Sigmoid colon (tissue), 7 donors: ENCODE data around the gene ELAC1. TPM values are rescaled to one million over a fixed set of nuclear protein-coding genes. Genes with fewer than 3 reads are reported as not detected.
A peak's percentile ranks its signal among the peaks of the same experiment; 100 is the strongest.

Source experiments
- DNase-seq: peaks from one replicate; pipeline ENCODE4 v3.0.0-alpha.2; 2019
- H3K27ac ChIP-seq, 4 donors: fragments of 200-600 bp; sonication (generic); one replicate each; pipeline ENCODE4 v1.5.1; 2016 to 2019; ENCODE audit warnings: mild to moderate bottlenecking in 1 of 4
- H3K27me3 ChIP-seq, 3 donors: fragments of 200-600 bp; sonication (generic); one replicate each; pipeline ENCODE4 v1.5.1; 2019; ENCODE audit warnings: mild to moderate bottlenecking in 1 of 3
- H3K36me3 ChIP-seq, 4 donors: fragments of 200-600 bp; sonication (generic); one replicate each; pipeline ENCODE4 v1.5.1; 2016 to 2019
- H3K4me1 ChIP-seq, 4 donors: fragments of 200-600 bp; sonication (generic); one replicate each; pipeline ENCODE4 v1.5.1; 2017 to 2019
- H3K4me3 ChIP-seq, 4 donors: fragments of 200-600 bp; sonication (generic); one replicate each; pipeline ENCODE4 v1.5.1; 2017 to 2019; ENCODE audit warnings: mild to moderate bottlenecking in 2 of 4, moderate library complexity in 1 of 4
- H3K9me3 ChIP-seq, 4 donors: fragments of 200-600 bp in 3 of 4; sonication (generic) in 3 of 4; one replicate each; pipeline versions ENCODE4 v1.5.1 to v1.6.1; 2013 to 2019
- EP300 ChIP-seq, 4 donors: sonication (generic); formaldehyde crosslinking; IDR thresholded peaks; one replicate each; pipeline ENCODE4 v1.6.1; 2017; ENCODE audit warnings: antibody characterized with exemption in 4 of 4
- POLR2A ChIP-seq, 2 donors: fragments of 450-650 bp; IDR thresholded peaks; one replicate each; pipeline ENCODE4 v1.6.1; 2016; ENCODE audit warnings: antibody characterized with exemption in 2 of 2, mild to moderate bottlenecking in 2 of 2, moderate library complexity in 2 of 2
- POLR2AphosphoS5 ChIP-seq, 4 donors: sonication (generic); formaldehyde crosslinking; IDR thresholded peaks; one replicate each; pipeline ENCODE4 v1.6.1; 2017; ENCODE audit warnings: antibody characterized with exemption in 4 of 4
- WGBS, 2 donors: extraction: QIAGEN DNeasy Blood & Tissue Kit; methylation state at CpG; one replicate each; pipeline ENCODE4 v1.1.7; 2013; 5-methylcytosine and 5-hydroxymethylcytosine counted together
- intact Hi-C: fragments of 100-400 bp; cut with DNase I; formaldehyde crosslinking; loops from one replicate; pipeline ENCODE4 v1.15.1; 2023
- polyA plus RNA-seq, 3 donors: library from polyadenylated mRNA; stranded (reverse); fragments of 200-250 nt; gene quantifications; one replicate each; pipeline ENCODE4 v1.2.3, GENCODE V29; 2013
- total RNA-seq, 4 donors: library from RNA; depleted of rRNA; stranded (reverse); fragments of >200 nt; gene quantifications; one replicate each; pipeline ENCODE4 v1.1.0, GENCODE V29; 2016
- TF ChIP-seq, protein P1 (sequence below), 4 experiments: fragments of 450-650 bp in 3 of 4; fragments of 200-600 bp in 1 of 4; IDR thresholded peaks; one replicate each; pipeline ENCODE4 v1.5.1; 2016 to 2019; ENCODE audit warnings: antibody characterized with exemption in 4 of 4, mild to moderate bottlenecking in 3 of 4, moderate library complexity in 2 of 4
- donor health status: healthy with polysubstance abuse.
- donor health status: Bipolar disorder and iron deficiency.
- donor health status: healthy.

ELAC1 gene
- total and polyA plus RNA-seq, 7 donors, result 3.9 to 8.1 (median 5.4) TPM

DNA sequence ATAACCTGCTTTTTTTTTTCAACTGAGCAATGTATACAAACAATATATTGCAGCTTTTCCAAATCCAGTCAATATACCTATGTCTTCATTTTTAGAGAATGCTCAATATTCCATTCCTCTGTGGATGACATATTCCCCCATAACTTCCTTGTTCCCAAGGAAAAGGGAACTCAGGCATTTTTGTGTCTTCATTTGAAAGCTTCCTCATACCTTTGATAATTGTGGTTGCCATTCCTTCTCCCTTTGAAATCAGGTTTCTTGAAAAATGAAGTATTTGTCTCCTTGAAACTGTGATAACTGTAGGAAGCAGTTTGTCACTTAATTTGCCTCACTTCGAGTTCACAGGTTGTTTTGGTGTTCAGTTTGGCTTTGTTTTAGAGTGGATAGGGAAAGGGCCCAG, 13.5 kb downstream of the ELAC1 start:
- TF ChIP-seq POLR2AphosphoS5 (IDR thresholded peaks at IDR 0.05) (no peak), POLR2A (IDR thresholded peaks at IDR 0.05) (no peak)
- 50 to 78% methylated on average over 1 of the region's 1 CpG for whole genome bisulfite sequencing, 2 donors
- Histone ChIP-seq H3K9me3 (peaks cover 0 to 7% (median 0%) of the 10 kb centered on the region in 4 donors), H3K27me3 (no peaks in the 10 kb centered on the region), H3K27ac (no peak overlapping the region), H3K4me3 (no peak overlapping the region), H3K4me1 (peaks cover 0 to 18% (median 9%) of the 10 kb centered on the region in 4 donors), H3K36me3 (peaks cover 0 to 31% (median 7%) of the 10 kb centered on the region in 4 donors)
- no peak for DNase-seq
- intact Hi-C loops, result no loop called here

GRCh38 chr18:50982086-50982801, 14.4 kb downstream of the ELAC1 start:
- TF ChIP-seq EP300 (IDR thresholded peaks at IDR 0.05) (no peak), POLR2AphosphoS5 (IDR thresholded peaks at IDR 0.05) (no peak), POLR2A (IDR thresholded peaks at IDR 0.05) (no peak)
- TF ChIP-seq, protein P1, sequence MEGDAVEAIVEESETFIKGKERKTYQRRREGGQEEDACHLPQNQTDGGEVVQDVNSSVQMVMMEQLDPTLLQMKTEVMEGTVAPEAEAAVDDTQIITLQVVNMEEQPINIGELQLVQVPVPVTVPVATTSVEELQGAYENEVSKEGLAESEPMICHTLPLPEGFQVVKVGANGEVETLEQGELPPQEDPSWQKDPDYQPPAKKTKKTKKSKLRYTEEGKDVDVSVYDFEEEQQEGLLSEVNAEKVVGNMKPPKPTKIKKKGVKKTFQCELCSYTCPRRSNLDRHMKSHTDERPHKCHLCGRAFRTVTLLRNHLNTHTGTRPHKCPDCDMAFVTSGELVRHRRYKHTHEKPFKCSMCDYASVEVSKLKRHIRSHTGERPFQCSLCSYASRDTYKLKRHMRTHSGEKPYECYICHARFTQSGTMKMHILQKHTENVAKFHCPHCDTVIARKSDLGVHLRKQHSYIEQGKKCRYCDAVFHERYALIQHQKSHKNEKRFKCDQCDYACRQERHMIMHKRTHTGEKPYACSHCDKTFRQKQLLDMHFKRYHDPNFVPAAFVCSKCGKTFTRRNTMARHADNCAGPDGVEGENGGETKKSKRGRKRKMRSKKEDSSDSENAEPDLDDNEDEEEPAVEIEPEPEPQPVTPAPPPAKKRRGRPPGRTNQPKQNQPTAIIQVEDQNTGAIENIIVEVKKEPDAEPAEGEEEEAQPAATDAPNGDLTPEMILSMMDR (IDR thresholded peaks at IDR 0.05), result no peak
- 21 to 67% methylated on average over 8 of the region's 8 CpGs for whole genome bisulfite sequencing, 2 donors
- intact Hi-C loops, result no loop called here
- Histone ChIP-seq H3K27me3 (no peaks in the 10 kb centered on the region), H3K4me3 (no peak overlapping the region), H3K36me3 (peaks cover 0 to 23% (median 5%) of the 10 kb centered on the region in 4 donors), H3K9me3 (peaks cover 0 to 3% (median 0%) of the 10 kb centered on the region in 4 donors), H3K27ac (peak overlapping the region in 2 of 4 donors; percentile 5), H3K4me1 (peaks cover 0 to 26% (median 13%) of the 10 kb centered on the region in 4 donors)
- DNase-seq, result no peak

DNA sequence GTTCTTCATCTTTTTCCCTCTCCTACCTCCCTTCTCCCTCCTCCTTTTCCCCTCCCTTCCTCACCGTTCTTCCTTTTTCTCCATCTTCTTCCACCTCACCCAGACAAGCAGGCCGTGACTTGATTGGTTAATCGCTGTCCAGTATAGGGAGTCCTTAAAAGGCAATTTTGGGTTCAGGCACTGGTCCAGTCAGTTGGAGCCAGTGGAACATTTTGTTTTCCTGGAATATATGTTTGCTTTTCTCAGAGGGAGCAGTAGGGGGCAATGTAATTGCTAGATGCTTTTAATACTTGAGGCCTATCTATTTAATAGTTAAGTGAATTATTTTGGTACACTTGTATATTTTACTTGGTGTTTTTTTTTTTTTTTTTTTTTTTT, 15.0 kb downstream of the ELAC1 start:
- intact Hi-C loops, result no loop called here
- Histone ChIP-seq H3K36me3 (peaks cover 0 to 17% (median 3%) of the 10 kb centered on the region in 4 donors), H3K9me3 (no peaks in the 10 kb centered on the region), H3K27ac (peak overlapping the region in 1 of 4 donors; percentile 5), H3K4me1 (peaks cover 0 to 26% (median 15%) of the 10 kb centered on the region in 4 donors), H3K27me3 (no peaks in the 10 kb centered on the region), H3K4me3 (no peak overlapping the region)
- no peak for DNase-seq
- TF ChIP-seq POLR2A (IDR thresholded peaks at IDR 0.05), result no peak
- TF ChIP-seq, protein P1 (IDR thresholded peaks at IDR 0.05), result no peak
- no peak for TF ChIP-seq POLR2AphosphoS5 (IDR thresholded peaks at IDR 0.05)
- no peak for TF ChIP-seq EP300 (IDR thresholded peaks at IDR 0.05)
- 24 to 80% methylated on average over 3 of the region's 3 CpGs for WGBS, 2 donors

DNA sequence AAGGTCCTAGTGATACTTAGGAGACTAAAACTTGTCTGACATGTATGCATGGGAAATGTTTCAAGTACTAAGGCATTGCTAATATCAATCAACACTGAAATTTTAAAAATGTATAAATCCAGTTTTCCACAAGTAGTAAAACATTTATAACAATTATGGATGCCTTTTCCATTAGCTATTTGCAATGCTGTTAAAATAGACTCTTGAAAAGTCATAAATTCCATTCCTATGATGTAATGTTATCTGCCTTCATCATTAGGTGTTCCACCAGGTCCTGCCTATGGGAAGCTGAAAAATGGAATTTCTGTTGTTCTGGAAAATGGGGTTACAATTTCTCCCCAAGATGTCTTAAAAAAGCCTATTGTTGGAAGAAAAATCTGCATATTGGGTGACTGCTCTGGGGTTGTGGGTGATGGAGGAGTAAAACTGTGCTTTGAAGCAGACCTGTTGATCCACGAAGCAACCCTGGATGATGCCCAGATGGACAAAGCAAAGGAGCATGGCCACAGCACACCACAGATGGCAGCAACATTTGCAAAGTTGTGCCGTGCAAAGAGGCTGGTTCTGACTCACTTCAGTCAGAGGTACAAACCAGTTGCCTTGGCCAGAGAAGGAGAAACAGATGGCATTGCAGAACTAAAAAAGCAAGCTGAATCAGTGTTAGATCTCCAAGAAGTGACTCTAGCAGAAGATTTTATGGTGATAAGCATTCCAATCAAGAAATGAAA, 18.7 kb downstream of the ELAC1 start:
- intact Hi-C loops, result no loop called here
- no peaks in the 10 kb centered on the region for H3K27me3 ChIP-seq
- H3K27ac ChIP-seq, result no peak overlapping the region
- H3K4me1 ChIP-seq, result peaks cover 0 to 26% (median 15%) of the 10 kb centered on the region in 4 donors
- no peaks in the 10 kb centered on the region for H3K9me3 ChIP-seq
- no peak overlapping the region for H3K4me3 ChIP-seq
- 90 to 95% methylated on average over 2 of the region's 2 CpGs for WGBS, 2 donors
- DNase-seq, result no peak
- no peak for TF ChIP-seq POLR2A (IDR thresholded peaks at IDR 0.05)
- no peak for TF ChIP-seq EP300 (IDR thresholded peaks at IDR 0.05)
- TF ChIP-seq, protein P1 (IDR thresholded peaks at IDR 0.05), result no peak
- no peak for TF ChIP-seq POLR2AphosphoS5 (IDR thresholded peaks at IDR 0.05)
- H3K36me3 ChIP-seq, result peaks cover 0 to 7% (median 2%) of the 10 kb centered on the region in 4 donors

GRCh38 chr18:50987261-50987660, 19.4 kb downstream of the ELAC1 start:
- DNase-seq, result no peak
- WGBS, 2 donors, result 55 to 67% methylated on average over 2 of the region's 2 CpGs
- H3K27ac ChIP-seq, result no peak overlapping the region
- peaks cover 0 to 22% (median 12%) of the 10 kb centered on the region in 4 donors for H3K4me1 ChIP-seq
- no peak overlapping the region for H3K4me3 ChIP-seq
- TF ChIP-seq EP300 (IDR thresholded peaks at IDR 0.05), result no peak
- no peak for TF ChIP-seq POLR2A (IDR thresholded peaks at IDR 0.05)
- peaks cover 0 to 7% (median 2%) of the 10 kb centered on the region in 4 donors for H3K36me3 ChIP-seq
- H3K9me3 ChIP-seq, result no peaks in the 10 kb centered on the region
- H3K27me3 ChIP-seq, result no peaks in the 10 kb centered on the region
- intact Hi-C loops, result no loop called here
